CD4-positive, alpha-beta T cell treated with Interleukin-17A for 4 hours (primary cell): ENCODE measurements around the gene PRR5L.

Source experiments
- DNase-seq: peaks from one replicate; pipeline ENCODE4 v3.0.0-alpha.2; 2020; ENCODE audit warnings: mixed read lengths

PRR5L gene

DNA sequence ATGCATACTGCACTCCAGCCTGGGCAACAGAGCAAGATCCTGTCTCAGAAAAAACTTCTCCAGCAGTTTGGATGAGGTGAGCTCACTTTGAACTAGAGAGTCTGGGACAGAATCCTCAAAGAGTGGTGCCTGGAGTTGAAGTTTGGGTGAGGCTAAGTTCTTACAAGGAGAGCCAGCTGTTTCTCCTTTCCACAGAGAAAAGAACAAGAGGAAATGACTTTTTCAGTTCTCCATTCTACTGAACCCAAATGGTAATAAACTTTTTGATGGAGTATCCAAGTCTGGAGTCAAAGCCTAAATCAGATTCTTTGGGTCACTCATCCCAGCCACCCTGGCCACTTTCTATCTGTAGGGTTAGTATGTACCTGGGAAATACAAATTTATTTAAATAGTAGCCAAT lies 111.3 kb downstream of the PRR5L start:
- no peak for DNase-seq

DNA sequence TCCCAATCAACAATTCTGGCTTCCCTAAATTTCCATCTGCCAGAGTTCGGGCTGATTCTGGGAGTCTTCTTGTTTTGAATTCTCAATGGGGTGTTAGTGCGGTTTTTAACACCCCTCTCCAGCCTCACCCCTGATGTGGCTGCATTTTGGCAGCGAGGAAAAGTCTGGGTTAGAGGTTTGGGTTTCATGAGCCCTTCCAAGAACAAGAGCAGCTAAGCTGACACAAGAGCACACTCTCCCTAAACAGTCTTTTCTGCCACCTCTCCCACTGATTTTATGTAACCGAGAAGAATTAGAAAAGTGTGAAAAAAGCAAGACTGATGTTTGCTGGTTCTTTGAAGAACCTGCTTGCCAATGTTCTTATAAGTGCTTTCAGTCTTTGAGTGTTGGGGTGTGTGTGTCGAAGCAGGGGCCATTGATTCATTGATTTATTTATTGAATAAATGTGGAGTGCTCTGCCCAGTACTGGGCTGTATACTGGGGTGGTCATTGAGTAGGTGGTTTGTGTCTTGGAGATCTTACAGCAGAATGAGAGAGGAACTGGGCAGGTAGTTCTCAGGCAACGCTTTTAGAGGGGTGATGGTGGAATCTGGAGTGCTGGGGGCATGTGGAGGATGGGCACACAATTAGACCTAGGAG lies 112.5 kb downstream of the PRR5L start:
- no peak for DNase-seq

DNA sequence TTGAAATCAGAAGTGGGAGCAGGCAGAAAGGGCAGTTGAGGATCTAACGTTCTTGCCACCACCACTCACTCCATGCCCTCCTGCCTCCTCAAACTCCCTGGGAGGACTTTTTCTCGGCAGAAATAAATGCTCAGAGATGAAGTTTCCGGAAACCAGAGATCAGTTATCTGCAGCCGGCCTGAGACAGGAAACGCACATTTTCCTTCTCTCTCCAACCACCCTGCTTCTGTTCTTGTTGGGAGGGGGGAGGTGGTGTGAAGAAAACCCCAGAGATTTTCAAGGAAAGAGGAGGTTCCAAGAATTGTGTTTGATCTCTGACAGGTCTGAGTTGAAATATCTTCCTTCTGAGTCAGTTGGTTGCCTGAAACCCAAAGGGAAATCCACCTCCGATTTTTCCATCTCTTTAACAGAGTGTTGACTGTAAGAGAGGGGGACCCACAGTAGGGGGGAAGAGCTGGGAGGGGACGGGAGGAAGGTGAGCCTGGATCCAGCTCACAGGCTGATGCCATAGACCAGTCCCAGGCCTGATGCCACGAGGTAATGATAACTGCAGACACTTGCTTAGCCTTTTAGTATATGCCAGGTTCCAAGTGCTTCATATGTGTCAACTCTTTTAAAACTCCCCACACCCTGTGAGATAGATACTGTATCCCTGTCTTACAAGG lies 113.2 kb downstream of the PRR5L start:
- no peak for DNase-seq

DNA sequence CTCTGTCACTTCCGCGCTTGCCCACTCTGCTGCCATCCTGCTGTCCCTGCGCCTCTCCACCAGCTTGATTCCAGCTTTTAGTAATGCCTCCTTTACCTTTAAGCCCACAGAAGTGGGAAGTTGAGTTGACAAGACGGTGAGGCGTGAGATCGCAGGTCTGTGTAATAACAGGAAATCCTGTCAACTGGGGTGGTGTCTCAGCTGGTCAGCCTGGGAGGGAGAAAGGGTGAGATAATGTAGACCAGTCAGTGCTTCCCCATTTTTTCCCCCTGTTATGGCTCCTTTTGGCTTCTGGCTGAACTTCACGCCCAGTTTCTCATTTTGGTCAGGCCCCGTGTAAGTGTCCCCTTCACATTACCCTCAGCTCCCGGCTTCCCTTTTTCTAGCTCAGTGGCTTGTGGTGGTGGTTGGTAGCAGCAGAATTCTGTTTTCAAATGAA lies 115.1 kb downstream of the PRR5L start:
- peak; percentile 34 for DNase-seq

DNA sequence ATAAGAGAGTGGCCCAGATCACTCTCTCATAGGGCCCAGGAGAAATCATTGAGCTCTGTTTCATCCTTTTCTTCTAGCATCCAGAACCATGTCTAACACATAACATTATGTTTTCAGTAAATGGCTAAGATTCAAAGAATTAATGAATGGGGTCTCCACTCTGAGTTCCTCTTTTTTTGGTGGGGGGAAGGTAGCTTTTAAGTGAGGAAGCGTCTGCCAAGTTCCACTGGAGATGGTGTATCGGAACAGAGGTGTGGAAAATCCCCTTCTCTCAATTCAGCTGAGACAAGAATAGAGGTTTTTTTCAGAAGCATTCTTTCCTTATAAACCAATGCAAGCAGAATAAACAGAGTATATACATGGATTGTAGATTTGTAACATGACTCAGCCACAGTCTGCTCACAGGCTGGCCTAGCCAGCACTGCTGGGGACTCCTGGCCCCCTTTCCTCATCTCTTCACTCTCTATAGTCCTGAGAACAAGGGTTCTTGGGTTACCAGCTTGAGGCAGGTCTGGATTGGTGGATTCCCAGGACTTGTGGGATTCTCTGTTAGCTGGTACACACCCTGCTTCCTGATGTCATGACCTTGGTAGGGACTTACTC lies 116.8 kb downstream of the PRR5L start:
- no peak for DNase-seq

DNA sequence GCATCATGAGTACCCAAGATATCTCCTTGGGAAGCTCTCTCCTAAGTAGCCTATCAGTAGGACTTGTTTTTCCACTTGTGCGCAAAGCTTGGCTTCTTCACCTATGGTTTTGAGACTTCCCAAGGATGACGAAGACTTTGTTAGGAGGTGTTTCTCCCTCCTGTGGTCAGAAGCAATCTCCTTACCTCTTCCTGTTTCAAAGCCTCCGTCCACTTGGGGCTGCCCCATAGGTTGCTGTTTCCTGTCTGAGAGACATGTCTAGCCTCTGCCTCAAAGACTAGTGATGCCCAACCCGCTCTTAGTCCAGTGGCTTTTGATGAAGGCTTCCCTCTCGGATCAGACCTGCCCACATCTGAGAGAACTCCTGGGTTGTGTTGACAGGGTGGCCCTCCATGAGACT lies 121.1 kb downstream of the PRR5L start:
- no peak for DNase-seq

DNA sequence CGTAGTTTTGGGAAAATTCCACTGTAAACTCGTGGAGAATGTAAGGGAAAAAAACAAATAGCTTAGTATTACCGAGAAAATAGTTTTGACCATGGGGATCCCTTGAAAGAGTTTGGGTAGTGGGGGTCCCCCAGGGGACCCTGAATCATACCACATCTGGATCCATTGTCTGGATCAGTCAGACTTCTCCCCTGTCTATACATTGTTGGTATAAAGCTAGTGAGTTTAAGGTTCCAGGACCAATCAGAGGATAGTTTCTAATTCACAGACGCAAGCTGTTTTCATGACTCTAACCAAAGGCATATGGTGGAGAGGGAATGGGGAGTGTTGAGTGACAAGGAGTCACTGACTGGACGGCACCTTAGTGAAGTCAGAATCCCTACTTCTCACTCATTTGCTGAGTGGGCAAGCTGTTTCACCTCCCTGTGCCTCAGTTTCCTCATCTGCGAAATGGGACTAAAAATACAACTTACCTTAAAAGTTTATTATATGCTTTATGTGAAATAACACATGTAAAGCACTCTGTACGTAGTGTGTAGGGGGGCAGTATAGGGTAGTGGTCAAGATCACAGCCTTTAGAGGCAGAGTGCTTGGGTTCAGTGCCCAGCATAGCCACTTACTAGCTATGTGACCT lies 123.8 kb downstream of the PRR5L start:
- no peak for DNase-seq

DNA sequence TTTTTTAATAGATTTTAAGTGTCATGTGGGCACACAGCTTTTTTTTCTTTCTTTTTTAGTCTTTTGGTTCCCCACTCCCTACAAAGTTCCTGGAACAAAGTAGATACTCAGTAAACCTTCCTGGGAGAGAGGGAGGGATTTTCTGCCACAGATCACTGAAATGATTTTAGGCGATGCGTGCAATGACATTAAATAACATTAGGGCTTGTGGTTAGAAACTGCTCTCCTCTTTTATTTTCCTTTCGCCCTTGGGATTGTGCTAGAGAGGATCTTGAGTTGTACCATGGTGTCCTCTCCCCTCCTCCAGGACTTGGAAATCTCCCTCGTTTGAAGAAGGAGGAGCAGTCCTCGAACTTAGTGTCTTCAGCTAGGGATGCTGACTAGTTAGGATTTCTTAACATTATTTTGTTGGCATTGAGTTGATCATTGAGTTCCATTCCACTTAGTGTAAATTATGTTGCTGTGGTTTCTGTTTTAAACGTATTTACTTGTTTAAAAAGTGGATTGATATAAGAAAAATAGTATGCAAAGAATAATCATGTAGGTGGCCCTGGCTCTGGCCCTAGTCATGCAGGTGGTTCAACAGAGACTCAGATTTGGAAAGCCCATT lies 125.6 kb downstream of the PRR5L start:
- DNase-seq, result no peak

DNA sequence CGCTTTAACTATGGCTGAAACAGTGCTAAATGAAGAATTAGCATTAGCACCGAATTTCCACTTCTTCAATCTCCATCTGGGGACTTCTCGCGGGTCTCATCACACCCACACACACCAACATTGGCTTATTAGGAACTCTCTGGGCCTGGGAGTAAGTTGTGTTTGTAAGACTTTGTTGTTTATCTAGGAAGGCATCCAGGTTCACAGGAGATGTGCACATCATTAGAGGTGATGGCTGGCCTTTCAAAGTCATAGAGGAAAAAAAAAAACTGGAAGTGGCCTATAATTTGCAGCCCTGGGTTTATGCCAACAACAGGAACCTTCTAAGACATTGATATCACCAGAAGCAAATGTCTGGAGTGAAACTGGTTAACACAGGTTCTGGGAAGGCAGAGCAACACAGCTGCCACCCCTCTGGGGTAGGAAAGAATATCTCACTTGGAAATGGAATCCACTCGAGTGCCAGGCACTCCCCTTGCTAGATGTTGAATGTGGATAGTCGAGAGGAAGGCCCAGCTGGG lies 129.5 kb downstream of the PRR5L start:
- DNase-seq, result no peak

DNA sequence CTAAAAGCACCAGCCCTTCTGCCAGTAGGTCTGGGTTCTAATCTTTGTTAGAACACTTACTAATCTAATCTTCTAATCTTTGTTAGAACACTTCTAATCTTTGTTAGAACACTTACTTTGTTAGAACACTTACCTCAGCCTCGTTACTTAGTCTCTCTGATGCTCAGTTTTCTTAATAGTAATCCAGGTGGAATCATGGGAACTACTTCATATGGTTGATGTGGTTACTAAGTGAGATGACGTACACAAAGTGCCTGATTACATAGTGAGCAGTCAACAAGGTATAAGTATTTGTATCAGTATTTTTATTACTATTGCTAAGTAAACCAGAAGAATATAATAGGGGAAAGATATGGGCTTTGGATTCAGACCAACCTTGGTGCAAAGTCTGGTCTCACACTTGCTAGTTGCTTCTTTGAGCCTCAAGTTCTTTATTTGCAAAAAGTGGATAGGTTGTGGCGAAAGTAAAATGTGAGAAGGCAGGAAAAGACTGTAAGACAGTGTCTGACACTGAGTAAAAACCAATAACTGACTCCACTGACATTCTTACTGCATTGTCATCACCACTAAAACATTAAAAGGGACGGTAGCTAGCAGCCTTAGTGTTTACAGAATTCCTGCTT lies 130.2 kb downstream of the PRR5L start:
- no peak for DNase-seq

DNA sequence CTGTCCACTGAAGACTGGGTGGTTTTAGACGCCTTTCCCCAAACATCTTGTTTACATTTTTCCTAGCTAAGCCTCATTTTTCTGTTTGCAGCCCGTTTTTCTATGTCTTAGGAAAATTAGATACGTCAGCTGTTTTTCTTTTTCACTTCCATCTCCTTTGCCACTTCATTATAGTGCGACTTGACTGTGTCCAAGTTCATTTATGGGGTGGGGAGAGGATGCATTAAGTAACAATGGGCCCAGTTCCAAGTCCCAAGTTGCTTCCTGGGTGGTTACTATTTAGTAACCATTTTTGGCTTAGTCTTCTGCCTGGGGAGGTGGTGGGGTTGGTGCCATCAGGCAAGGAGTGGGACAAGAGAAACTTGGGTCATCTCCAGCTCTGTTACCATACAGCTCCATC lies 131.0 kb downstream of the PRR5L start:
- no peak for DNase-seq

DNA sequence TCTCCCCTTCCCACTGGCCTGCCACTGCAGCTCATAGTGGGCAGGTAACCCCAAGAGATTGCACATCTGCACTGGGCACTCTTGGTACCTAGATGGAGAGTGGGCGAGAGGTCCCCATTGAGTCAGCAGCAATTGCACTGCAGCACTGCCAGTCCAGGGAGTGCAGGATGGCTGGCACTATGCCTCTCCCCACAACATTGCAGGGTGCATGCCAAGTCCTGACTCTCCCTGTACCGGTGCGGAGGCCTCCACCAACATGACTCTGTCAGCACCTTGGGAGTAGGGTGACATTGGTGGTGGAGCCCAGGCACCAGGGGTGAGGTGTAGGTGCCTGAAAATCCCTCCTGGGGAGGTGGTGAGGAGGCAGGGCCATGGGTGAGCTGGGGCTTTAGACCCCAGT lies 131.8 kb downstream of the PRR5L start:
- DNase-seq, result no peak

DNA sequence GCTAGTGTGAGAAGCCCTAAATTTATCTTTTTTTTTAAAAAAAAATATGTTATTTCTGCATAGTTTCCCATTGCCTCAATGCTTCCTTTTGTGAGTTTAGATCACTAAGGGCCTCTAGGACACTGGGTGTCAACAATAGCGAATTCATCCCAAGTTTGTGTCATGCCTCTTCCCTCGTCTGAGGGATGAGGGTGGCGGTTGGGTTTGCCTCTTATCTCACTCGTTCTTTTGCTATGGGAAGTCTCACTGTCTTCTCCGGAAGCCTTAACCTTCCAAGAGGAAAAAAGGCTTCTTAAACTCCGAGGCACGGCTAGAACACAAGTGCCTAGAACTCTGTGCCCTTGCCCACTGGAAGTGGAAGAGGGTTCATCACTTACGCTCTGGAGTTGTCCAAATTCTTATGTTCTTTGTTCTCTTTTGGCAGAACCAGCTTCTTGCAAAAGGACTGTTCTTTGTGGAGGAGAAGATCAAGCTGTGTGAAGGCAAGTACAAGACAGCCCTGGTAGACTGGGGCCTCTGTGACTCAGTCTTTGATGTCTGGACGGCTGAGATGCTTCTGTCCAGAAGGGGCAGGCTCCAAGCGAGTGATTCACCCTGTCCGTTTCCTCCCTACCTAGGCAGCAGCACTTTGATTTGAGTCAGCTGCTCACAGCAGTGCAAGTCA lies 135.5 kb downstream of the PRR5L start:
- DNase-seq, result peak; percentile 57

DNA sequence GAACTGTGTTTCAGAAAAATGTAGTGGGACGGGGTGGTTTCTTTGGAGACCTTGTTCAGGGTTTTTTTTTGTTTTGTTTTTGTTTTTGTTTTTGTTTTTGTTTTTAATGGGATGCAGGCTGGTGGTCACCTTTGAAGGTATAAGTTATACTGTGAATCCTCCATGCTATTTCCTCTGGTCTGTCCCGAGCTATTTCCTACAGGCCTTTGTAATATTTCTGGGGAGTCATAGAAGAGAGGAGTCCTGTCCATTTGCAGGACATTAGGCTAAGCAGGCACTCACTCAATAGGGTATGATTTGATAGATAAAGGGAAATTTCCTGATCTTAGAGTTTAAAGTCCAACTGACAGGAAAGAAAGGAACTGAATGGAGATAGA lies 136.0 kb downstream of the PRR5L start:
- DNase-seq, result no peak

DNA sequence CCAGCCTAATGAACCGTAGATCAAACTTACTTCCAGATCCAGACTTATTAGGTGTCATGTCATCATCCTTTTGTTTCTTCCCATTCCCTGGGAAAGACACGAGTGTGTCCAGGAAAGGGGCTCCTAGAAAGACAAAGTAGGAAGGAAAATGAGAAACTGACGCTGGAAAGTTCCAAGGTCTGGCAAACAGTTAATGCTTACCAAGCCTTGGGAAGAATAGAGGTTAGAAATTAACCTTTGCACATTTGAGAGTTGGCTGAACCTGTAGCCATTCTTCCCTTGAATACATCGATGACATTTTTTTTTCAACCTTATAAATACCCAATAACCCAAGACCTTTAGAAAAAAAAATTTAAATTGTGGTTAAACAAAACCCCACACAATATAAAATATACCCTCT lies 136.7 kb downstream of the PRR5L start:
- DNase-seq, result no peak

DNA sequence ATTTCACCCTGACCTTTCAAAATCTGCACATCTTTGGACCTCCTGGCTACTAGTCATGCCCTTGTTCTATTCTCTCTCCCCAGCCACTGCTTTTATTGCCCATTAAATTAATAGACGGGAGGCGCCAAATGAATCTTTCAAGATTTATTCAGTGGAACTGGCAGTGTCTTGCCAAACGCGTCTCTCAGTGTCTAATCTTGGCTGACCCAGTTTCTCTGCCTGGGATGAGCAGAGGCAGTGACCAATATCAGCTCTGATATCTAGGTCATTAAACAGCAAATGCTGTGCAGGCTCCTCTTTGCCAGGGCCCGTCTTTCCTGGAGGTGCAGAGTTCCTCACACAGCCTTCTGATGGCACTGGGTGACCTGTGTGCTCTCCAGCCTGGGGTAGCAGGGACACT lies 140.0 kb downstream of the PRR5L start:
- no peak for DNase-seq

DNA sequence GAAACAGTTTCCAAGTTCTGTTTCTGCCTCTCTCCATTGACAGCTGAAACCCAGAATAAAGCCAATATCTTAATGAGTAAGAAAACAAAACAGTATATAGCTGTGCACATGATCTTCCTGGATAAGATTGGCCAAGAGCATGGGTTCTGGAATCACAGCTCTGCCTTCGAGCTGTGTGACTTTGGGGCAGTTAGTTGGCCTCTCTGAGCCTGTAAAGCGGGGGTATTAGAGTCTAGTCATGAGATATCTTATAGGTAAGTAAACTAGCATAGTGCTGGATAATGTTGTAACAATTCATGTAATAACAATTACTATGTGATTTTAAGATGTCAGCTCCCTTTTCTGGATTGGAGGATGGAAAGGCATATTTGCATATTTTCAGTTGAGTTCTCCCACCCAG lies 140.5 kb downstream of the PRR5L start:
- DNase-seq, result no peak

DNA sequence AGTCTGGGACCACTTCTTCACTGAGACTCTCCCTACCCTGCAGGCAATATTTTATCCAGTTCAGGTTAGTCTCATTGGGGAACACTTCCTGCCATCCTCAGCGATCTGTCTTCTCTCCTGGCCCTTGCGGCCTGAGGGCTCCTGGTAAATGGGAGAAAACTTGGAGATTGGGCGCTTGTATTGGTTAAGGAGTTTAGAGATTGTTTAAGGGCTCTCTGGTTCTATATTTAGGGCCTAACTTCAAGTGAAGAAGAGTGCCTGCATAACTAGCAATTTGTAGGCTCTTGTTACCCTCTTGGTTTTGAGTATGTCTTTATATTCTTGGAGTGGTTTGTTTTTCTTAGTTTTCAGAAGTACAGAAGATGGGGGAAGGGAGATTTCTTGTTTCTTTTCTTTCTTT lies 141.3 kb downstream of the PRR5L start:
- DNase-seq, result no peak

DNA sequence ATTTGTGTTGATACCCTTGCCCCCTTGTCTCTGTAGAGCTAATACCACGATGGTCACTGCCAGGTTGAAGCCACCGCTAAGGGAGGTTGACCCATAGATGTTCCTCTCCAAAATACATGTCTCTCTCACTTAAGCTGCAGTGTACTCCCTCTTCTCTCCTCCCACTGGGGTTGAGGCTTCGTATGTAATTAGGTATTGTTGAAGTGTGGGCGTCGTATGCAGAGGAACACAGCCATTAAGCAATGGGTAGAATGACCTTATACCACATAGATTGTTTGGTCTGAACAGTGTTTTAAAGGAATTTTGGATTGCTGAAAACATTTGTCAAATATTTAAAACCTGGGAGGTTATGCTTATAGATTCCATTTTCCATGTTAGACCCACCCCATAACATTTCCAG lies 142.0 kb downstream of the PRR5L start:
- DNase-seq, result no peak

DNA sequence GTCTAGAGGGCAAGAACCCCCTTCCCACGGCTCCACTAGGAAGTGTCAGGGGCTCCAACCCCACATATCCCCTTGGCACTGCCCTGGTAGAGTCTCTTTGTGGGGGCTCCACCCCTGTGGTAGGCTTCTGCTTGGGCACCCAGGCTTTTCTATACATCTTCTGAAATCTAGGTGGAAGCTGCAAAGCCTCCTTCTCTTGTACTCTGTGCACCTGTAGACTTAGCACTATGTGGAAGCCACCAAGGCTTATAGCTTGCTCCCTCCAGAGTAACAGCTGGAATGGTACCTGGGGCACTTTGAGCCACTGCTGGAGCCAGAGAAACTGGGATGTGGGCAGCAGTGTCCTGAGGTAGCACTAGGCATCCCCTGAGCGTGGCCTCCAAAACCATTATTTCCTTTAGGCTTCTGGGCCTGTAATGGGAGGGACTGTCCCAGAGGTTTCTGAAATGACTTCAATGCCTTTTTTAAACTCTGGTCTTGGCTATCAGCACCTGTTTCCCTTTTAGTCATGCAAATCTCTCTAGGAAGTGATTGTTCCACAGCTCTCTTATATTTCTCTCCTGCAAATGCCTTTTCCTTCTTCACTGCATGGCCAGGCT lies 145.6 kb downstream of the PRR5L start:
- no peak for DNase-seq

DNA sequence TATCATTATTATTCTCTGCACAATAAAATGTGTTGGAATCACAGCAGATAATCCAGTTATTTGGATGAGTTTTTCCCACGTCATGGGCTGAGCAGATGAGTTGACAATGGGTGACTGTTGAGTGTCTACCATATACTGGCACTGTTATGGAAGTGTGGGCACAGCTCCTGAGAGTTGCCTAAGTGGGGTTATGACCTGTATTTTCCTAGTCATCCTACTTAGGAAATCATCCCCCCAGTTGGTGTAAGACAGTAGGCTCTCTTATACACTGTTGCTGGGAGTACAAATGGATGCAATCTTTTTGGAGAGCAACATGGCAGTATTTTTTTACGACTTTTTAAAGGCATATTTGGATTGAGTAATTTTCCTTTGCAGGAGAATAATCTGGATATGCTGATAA lies 147.6 kb downstream of the PRR5L start:
- DNase-seq, result no peak

DNA sequence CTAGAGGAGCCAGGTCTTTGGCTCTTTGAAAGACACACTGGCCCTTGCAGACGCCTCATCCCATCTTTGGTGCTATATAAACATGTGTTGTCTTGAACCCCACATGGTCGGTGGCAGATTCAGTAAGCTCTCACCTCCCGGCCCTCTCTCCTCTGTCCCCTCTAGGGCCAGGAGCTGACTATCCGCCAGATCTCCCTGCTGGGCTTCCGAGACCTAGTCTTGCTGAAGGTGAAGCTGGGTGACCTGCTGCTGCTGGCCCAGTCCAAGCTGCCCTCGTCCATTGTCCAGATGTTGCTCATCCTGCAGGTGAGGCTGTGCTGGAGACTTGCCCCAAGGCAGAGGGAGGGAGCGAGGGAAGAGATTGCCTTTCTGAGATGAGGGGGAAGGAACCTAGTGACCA lies 150.0 kb downstream of the PRR5L start:
- DNase-seq, result no peak
